Measurements from ENCODE around the gene RHBDD3.

RHBDD3 gene

GRCh38 chr22:29226351-29226981 is 41.3 kb downstream of the RHBDD3 start:
- H3K9me3 ChIP-seq (ENCODE audit: insufficient read depth, low read length) = no peaks in the 10 kb centered on the region
- H3K4me1 ChIP-seq (ENCODE audit: low read length) = no peaks in the 10 kb centered on the region
- H3K9ac ChIP-seq (ENCODE audit: low read length) = no peak overlapping the region
- no peak overlapping the region for H2AFZ ChIP-seq (ENCODE audit: low read depth, low read length)
- H3K79me2 ChIP-seq (ENCODE audit: low read length) = no peaks in the 10 kb centered on the region
- H3K27me3 ChIP-seq (ENCODE audit: low read depth, low read length) = no peaks in the 10 kb centered on the region; the same call in 1 of the 2 replicates
- no peak overlapping the region for H3K4me3 ChIP-seq (ENCODE audit: low read length)
- H4K20me1 ChIP-seq (ENCODE audit: insufficient read depth, low read length) = no peaks in the 10 kb centered on the region
- no peak overlapping the region for H3K27ac ChIP-seq (ENCODE audit: low read length)
- TF ChIP-seq EZH2phosphoT487 (IDR thresholded peaks at IDR 0.05; ENCODE audit: low read depth) = no peak
- TF ChIP-seq CTCF (IDR thresholded peaks at IDR 0.05; ENCODE audit: low read depth, low read length) = no peak
- no peak overlapping the region for H3K4me2 ChIP-seq (ENCODE audit: low read length)
- H3K36me3 ChIP-seq (replicated peaks; ENCODE audit: low read depth, low read length) = no peaks in the 10 kb centered on the region

GRCh38 chr22:29225422-29226090 is 42.2 kb downstream of the RHBDD3 start:
- TF ChIP-seq EZH2phosphoT487 (IDR thresholded peaks at IDR 0.05; ENCODE audit: low read depth) (no peak), CTCF (IDR thresholded peaks at IDR 0.05; ENCODE audit: low read depth, low read length) (no peak)
- Histone ChIP-seq H3K9me3 (ENCODE audit: insufficient read depth, low read length) (no peaks in the 10 kb centered on the region), H3K27me3 (ENCODE audit: low read depth, low read length) (no peaks in the 10 kb centered on the region; the same call in 1 of the 2 replicates), H2AFZ (ENCODE audit: low read depth, low read length) (no peak overlapping the region), H3K27ac (ENCODE audit: low read length) (no peak overlapping the region), H3K4me2 (ENCODE audit: low read length) (no peak overlapping the region), H4K20me1 (ENCODE audit: insufficient read depth, low read length) (no peaks in the 10 kb centered on the region), H3K79me2 (ENCODE audit: low read length) (no peaks in the 10 kb centered on the region), H3K4me1 (ENCODE audit: low read length) (no peaks in the 10 kb centered on the region), H3K4me3 (ENCODE audit: low read length) (no peak overlapping the region), H3K9ac (ENCODE audit: low read length) (no peak overlapping the region), H3K36me3 (replicated peaks; ENCODE audit: low read depth, low read length) (no peaks in the 10 kb centered on the region)

GRCh38 chr22:29224859-29225410 is 42.8 kb downstream of the RHBDD3 start:
- H3K4me3 ChIP-seq (ENCODE audit: low read length) = no peak overlapping the region
- no peaks in the 10 kb centered on the region for H3K9me3 ChIP-seq (ENCODE audit: insufficient read depth, low read length)
- H3K27me3 ChIP-seq (ENCODE audit: low read depth, low read length) = peaks cover 4% of the 10 kb centered on the region; the same call in 1 of the 2 replicates
- no peak for TF ChIP-seq EZH2phosphoT487 (IDR thresholded peaks at IDR 0.05; ENCODE audit: low read depth)
- TF ChIP-seq CTCF (IDR thresholded peaks at IDR 0.05; ENCODE audit: low read depth, low read length) = no peak
- no peak overlapping the region for H2AFZ ChIP-seq (ENCODE audit: low read depth, low read length)
- H3K4me1 ChIP-seq (ENCODE audit: low read length) = no peaks in the 10 kb centered on the region
- H3K4me2 ChIP-seq (ENCODE audit: low read length) = no peak overlapping the region
- H3K79me2 ChIP-seq (ENCODE audit: low read length) = no peaks in the 10 kb centered on the region
- no peaks in the 10 kb centered on the region for H3K36me3 ChIP-seq (replicated peaks; ENCODE audit: low read depth, low read length)
- no peaks in the 10 kb centered on the region for H4K20me1 ChIP-seq (ENCODE audit: insufficient read depth, low read length)
- H3K9ac ChIP-seq (ENCODE audit: low read length) = no peak overlapping the region
- no peak overlapping the region for H3K27ac ChIP-seq (ENCODE audit: low read length)

- Histone ChIP-seq H3K4me2 (ENCODE audit: low read length) (no peak overlapping the region), H3K79me2 (ENCODE audit: low read length) (no peaks in the 10 kb centered on the region), H3K4me3 (ENCODE audit: low read length) (no peak overlapping the region), H3K9me3 (ENCODE audit: insufficient read depth, low read length) (no peaks in the 10 kb centered on the region), H3K4me1 (ENCODE audit: low read length) (no peaks in the 10 kb centered on the region), H3K9ac (ENCODE audit: low read length) (no peak overlapping the region), H4K20me1 (ENCODE audit: insufficient read depth, low read length) (no peaks in the 10 kb centered on the region), H3K27ac (ENCODE audit: low read length) (no peak overlapping the region), H3K36me3 (replicated peaks; ENCODE audit: low read depth, low read length) (no peaks in the 10 kb centered on the region), H2AFZ (ENCODE audit: low read depth, low read length) (no peak overlapping the region), H3K27me3 (ENCODE audit: low read depth, low read length) (peaks cover 4% of the 10 kb centered on the region; the same call in 1 of the 2 replicates)
- TF ChIP-seq EZH2phosphoT487 (IDR thresholded peaks at IDR 0.05; ENCODE audit: low read depth) (no peak), CTCF (IDR thresholded peaks at IDR 0.05; ENCODE audit: low read depth, low read length) (no peak)
Measured at GRCh38 chr22:29224121-29224858, 43.5 kb downstream of the RHBDD3 start.
